ENCODE data around the gene ITGAV. TPM values are rescaled to one million over a fixed set of nuclear protein-coding genes. Genes with fewer than 3 reads are reported as not detected.

ITGAV gene
- total RNA-seq, 1 donor from 2014 or later: 72.8 TPM

DNA sequence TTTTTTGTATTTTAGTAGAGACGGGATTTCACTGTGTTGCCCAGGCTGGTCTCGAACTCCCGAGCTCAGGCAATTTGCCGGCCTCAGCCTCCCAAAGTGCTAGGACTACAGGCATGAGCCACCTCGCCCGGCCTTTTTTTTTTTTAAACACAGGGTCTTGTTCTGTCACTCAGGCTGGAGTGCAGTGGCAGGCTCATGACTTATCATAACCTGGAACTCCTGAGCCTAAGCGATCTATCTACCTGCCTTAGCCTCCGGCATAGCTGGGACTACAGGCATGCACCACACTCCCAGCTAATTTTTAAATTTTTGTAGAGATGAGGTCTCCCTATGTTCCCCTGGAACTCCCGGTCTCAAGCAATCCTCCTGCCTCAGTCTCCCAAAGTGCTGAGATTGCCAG, 1.4 kb upstream of the ITGAV start:
- no peak overlapping the region for H3K4me3 ChIP-seq
- no peaks in the 10 kb centered on the region for H3K36me3 ChIP-seq
- no peak for TF ChIP-seq CTCF (IDR thresholded peaks at IDR 0.05)
- no peak for TF ChIP-seq EZH2 (IDR thresholded peaks at IDR 0.05)
- TF ChIP-seq EZH2phosphoT487 (IDR thresholded peaks at IDR 0.05): no peak
- H2AFZ ChIP-seq (replicated peaks): no peak overlapping the region
- Mint-ChIP-seq H3K4me3 (no peak overlapping the region), H3K27ac (no peak overlapping the region), H3K36me3 (peaks cover 3% of the 10 kb centered on the region), H3K27me3 (ENCODE audit: insufficient read depth, low read depth) (peaks cover 6% of the 10 kb centered on the region), H3K9me3 (no peaks in the 10 kb centered on the region), H3K4me1 (peaks cover 40% of the 10 kb centered on the region)
- peaks cover 41% of the 10 kb centered on the region for H3K4me1 ChIP-seq
- H3K27me3 ChIP-seq: no peaks in the 10 kb centered on the region
- no peak overlapping the region for H3K27ac ChIP-seq
- no peaks in the 10 kb centered on the region for H4K20me1 ChIP-seq (ENCODE audit: low read depth)
- no peak overlapping the region for H3K4me2 ChIP-seq
- no peaks in the 10 kb centered on the region for H3K9me3 ChIP-seq (ENCODE audit: low read depth)
- H3K79me2 ChIP-seq (ENCODE audit: low read depth): peaks cover 33% of the 10 kb centered on the region
- peaks cover 22% of the 10 kb centered on the region for H3F3A ChIP-seq (ENCODE audit: low read depth)
- no peak for DNase-seq (ENCODE audit: low spot score)
- H3K9ac ChIP-seq: no peak overlapping the region

DNA sequence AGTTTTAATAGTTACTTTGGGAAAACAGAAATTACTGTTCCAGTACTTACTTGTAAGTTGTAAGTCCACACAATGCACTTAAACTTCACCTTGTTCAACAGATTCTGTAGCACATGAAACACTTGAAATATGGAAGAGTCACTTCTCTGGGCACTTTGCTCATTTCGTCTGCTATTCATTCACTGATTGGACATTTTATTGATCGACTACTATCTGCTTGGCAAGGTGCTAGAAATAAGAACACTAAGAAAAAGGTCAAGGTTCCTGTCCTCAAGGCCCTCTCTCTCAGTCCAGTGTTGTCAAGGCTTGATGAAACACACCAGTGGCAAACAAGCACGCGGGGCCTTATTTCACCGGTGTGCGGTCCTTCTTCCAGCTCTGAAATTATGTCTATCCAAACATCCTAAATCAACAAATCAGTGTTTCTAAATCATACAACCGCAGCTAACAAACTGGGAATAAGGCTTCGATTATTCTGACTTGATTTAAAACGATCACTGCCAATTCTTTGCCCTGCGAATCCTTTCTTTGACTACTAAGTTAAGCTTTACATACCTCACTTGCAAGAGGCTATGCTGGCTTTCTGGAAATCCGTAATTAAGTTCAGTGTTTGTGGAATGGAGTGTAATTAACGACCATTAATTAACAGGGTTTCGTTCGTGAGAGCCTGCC, 780 bp upstream of the ITGAV start:
- H3F3A ChIP-seq (ENCODE audit: low read depth): peaks cover 22% of the 10 kb centered on the region
- TF ChIP-seq CTCF (IDR thresholded peaks at IDR 0.05) (no peak), EZH2 (IDR thresholded peaks at IDR 0.05) (no peak), EZH2phosphoT487 (IDR thresholded peaks at IDR 0.05) (no peak)
- H3K27ac Mint-ChIP-seq: peak overlapping the region; percentile 39
- H3K27ac ChIP-seq: no peak overlapping the region
- no peaks in the 10 kb centered on the region for H3K27me3 ChIP-seq
- DNase-seq (ENCODE audit: low spot score): peak; percentile 47
- H2AFZ ChIP-seq (replicated peaks): peak overlapping the region; percentile 90
- no peaks in the 10 kb centered on the region for H4K20me1 ChIP-seq (ENCODE audit: low read depth)
- H3K79me2 ChIP-seq (ENCODE audit: low read depth): peaks cover 39% of the 10 kb centered on the region
- H3K36me3 Mint-ChIP-seq: peaks cover 3% of the 10 kb centered on the region
- H3K4me1 ChIP-seq: peaks cover 37% of the 10 kb centered on the region
- H3K36me3 ChIP-seq: no peaks in the 10 kb centered on the region
- peak overlapping the region; percentile 90 for H3K4me3 ChIP-seq
- H3K9ac ChIP-seq: peak overlapping the region; percentile 51
- H3K4me2 ChIP-seq: peak overlapping the region; percentile 93
- peak overlapping the region; percentile 91 for H3K4me3 Mint-ChIP-seq
- H3K4me1 Mint-ChIP-seq: peaks cover 37% of the 10 kb centered on the region
- H3K9me3 ChIP-seq (ENCODE audit: low read depth): no peaks in the 10 kb centered on the region
- H3K27me3 Mint-ChIP-seq (ENCODE audit: insufficient read depth, low read depth): peaks cover 6% of the 10 kb centered on the region
- no peaks in the 10 kb centered on the region for H3K9me3 Mint-ChIP-seq

GRCh38 chr2:186590350-186590758, 498 bp downstream of the ITGAV start:
- peak overlapping the region; percentile 90 for H2AFZ ChIP-seq (replicated peaks)
- H3K27ac ChIP-seq: peak overlapping the region; percentile 86

More at GRCh38 chr2:186590350-186590758, 498 bp downstream of the ITGAV start:
- Histone ChIP-seq H3F3A (ENCODE audit: low read depth) (peaks cover 28% of the 10 kb centered on the region), H3K4me2 (peak overlapping the region; percentile 93), H3K9ac (peak overlapping the region; percentile 51), H4K20me1 (ENCODE audit: low read depth) (peaks cover 4% of the 10 kb centered on the region), H3K4me1 (peaks cover 42% of the 10 kb centered on the region), H3K79me2 (ENCODE audit: low read depth) (peaks cover 52% of the 10 kb centered on the region), H3K36me3 (no peaks in the 10 kb centered on the region), H3K4me3 (peak overlapping the region; percentile 90), H3K27me3 (no peaks in the 10 kb centered on the region), H3K9me3 (ENCODE audit: low read depth) (no peaks in the 10 kb centered on the region)
- Mint-ChIP-seq H3K4me3 (peak overlapping the region; percentile 91), H3K27me3 (ENCODE audit: insufficient read depth, low read depth) (peaks cover 6% of the 10 kb centered on the region), H3K27ac (peak overlapping the region; percentile 31), H3K4me1 (peaks cover 33% of the 10 kb centered on the region), H3K36me3 (peaks cover 3% of the 10 kb centered on the region), H3K9me3 (no peaks in the 10 kb centered on the region)
- TF ChIP-seq EZH2phosphoT487 (IDR thresholded peaks at IDR 0.05) (no peak), EZH2 (IDR thresholded peaks at IDR 0.05) (no peak), CTCF (IDR thresholded peaks at IDR 0.05) (no peak)
- DNase-seq (ENCODE audit: low spot score): no peak
